ENCODE results near the gene LYRM1.

GRCh38 chr16:20946015-20946629 lies 45.6 kb downstream of the LYRM1 start:
- TF ChIP-seq, protein P1, sequence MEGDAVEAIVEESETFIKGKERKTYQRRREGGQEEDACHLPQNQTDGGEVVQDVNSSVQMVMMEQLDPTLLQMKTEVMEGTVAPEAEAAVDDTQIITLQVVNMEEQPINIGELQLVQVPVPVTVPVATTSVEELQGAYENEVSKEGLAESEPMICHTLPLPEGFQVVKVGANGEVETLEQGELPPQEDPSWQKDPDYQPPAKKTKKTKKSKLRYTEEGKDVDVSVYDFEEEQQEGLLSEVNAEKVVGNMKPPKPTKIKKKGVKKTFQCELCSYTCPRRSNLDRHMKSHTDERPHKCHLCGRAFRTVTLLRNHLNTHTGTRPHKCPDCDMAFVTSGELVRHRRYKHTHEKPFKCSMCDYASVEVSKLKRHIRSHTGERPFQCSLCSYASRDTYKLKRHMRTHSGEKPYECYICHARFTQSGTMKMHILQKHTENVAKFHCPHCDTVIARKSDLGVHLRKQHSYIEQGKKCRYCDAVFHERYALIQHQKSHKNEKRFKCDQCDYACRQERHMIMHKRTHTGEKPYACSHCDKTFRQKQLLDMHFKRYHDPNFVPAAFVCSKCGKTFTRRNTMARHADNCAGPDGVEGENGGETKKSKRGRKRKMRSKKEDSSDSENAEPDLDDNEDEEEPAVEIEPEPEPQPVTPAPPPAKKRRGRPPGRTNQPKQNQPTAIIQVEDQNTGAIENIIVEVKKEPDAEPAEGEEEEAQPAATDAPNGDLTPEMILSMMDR (IDR thresholded peaks at IDR 0.05; ENCODE audit: low read length): no peak
- no peak for TF ChIP-seq EZH2 (IDR thresholded peaks at IDR 0.05; ENCODE audit: borderline replicate concordance, low read length)
